ENCODE data around the gene NDUFS6. TPM values are rescaled to one million over a fixed set of nuclear protein-coding genes. Genes with fewer than 3 reads are reported as not detected.
"Not testable (repeated sequence)": the region's sequence is repeated elsewhere in the genome, so short reads cannot be mapped to it uniquely, and the experiment has no call there.

The NDUFS6 gene
- total RNA-seq, 1 experiment from 2014 or later, result 88.0 TPM

GRCh38 chr5:1832511-1833250 is 31.5 kb downstream of the NDUFS6 start:
- no peak for DNase-seq (ENCODE audit: low spot score)

- no peak for DNase-seq (ENCODE audit: low spot score)
Measured at GRCh38 chr5:1833264-1834021, 32.2 kb downstream of the NDUFS6 start.

- DNase-seq (ENCODE audit: low spot score), result no peak
Measured at GRCh38 chr5:1834022-1834551, 32.9 kb downstream of the NDUFS6 start.

GRCh38 chr5:1834721-1835429 is 33.7 kb downstream of the NDUFS6 start:
- no peak for DNase-seq (ENCODE audit: low spot score)

- DNase-seq (ENCODE audit: low spot score), result no peak
Measured at GRCh38 chr5:1835431-1835830, 34.2 kb downstream of the NDUFS6 start.

GRCh38 chr5:1836176-1836890 is 35.1 kb downstream of the NDUFS6 start:
- no peak for DNase-seq (ENCODE audit: low spot score)

- no peak for DNase-seq (ENCODE audit: low spot score)
Measured at GRCh38 chr5:1836891-1837880, 36.0 kb downstream of the NDUFS6 start.

- no peak for DNase-seq (ENCODE audit: low spot score)
Measured at GRCh38 chr5:1838013-1838412, 36.8 kb downstream of the NDUFS6 start.

- DNase-seq (ENCODE audit: low spot score), result no peak
Measured at GRCh38 chr5:1840071-1840547, 38.9 kb downstream of the NDUFS6 start.

- DNase-seq (ENCODE audit: low spot score), result no peak
Measured at GRCh38 chr5:1840741-1841521, 39.7 kb downstream of the NDUFS6 start.

- DNase-seq (ENCODE audit: low spot score), result no peak
Measured at GRCh38 chr5:1842004-1842819, 41.0 kb downstream of the NDUFS6 start.

GRCh38 chr5:1843761-1844160 is 42.6 kb downstream of the NDUFS6 start:
- DNase-seq (ENCODE audit: low spot score), result not testable (repeated sequence)

GRCh38 chr5:1844708-1845436 is 43.7 kb downstream of the NDUFS6 start:
- no peak for DNase-seq (ENCODE audit: low spot score)

- DNase-seq (ENCODE audit: low spot score), result no peak
Measured at GRCh38 chr5:1845696-1846095, 44.5 kb downstream of the NDUFS6 start.

- no peak for DNase-seq (ENCODE audit: low spot score)
Measured at GRCh38 chr5:1846583-1846982, 45.4 kb downstream of the NDUFS6 start.

- no peak for DNase-seq (ENCODE audit: low spot score)
Measured at GRCh38 chr5:1847056-1847455, 45.8 kb downstream of the NDUFS6 start.

GRCh38 chr5:1847611-1848010 is 46.4 kb downstream of the NDUFS6 start:
- no peak for DNase-seq (ENCODE audit: low spot score)
